Activated CD4-positive, alpha-beta T cell treated with anti-CD3 and anti-CD28 coated beads, Interleukin-2, amount 50 U/mL, for 16 hours (primary cell): ENCODE measurements around the gene PEX11B.
"Not testable (repeated sequence)": the region's sequence is repeated elsewhere in the genome, so short reads cannot be mapped to it uniquely, and the experiment has no call there.

Experiments
- DNase-seq: peaks from one replicate; pipeline ENCODE4 v3.0.0-alpha.2; 2020

Gene PEX11B

GRCh38 chr1:145951526-145951925 is 33.0 kb upstream of the PEX11B start:
- no peak for DNase-seq

- DNase-seq: no peak
These were observed 30.7 kb upstream of the PEX11B start for GRCh38 chr1:145949219-145949618.

- DNase-seq: no peak
These were observed 29.0 kb upstream of the PEX11B start for GRCh38 chr1:145947551-145947950.

GRCh38 chr1:145946477-145946986 is 28.0 kb upstream of the PEX11B start:
- DNase-seq: no peak

GRCh38 chr1:145944532-145944931 is 26.0 kb upstream of the PEX11B start:
- DNase-seq: no peak

- DNase-seq: no peak
These were observed 24.4 kb upstream of the PEX11B start for GRCh38 chr1:145942871-145943270.

GRCh38 chr1:145942405-145942804 is 23.9 kb upstream of the PEX11B start:
- DNase-seq: no peak

GRCh38 chr1:145937436-145937835 is 18.9 kb upstream of the PEX11B start:
- no peak for DNase-seq

- no peak for DNase-seq
These were observed 17.7 kb upstream of the PEX11B start for GRCh38 chr1:145936247-145936646.

- no peak for DNase-seq
These were observed 17.2 kb upstream of the PEX11B start for GRCh38 chr1:145935708-145936107.

- DNase-seq: peak; percentile 64
These were observed 14.0 kb upstream of the PEX11B start for GRCh38 chr1:145932522-145933009.

GRCh38 chr1:145927916-145928643 is 9.6 kb upstream of the PEX11B start:
- no peak for DNase-seq

GRCh38 chr1:145927063-145927886 is 8.8 kb upstream of the PEX11B start, which contains the start of gene RBM8A:
RBM8A (minus strand) TSS chr1:145927484; CDS start chr1:145927426, 58 bp downstream.
- DNase-seq: peak; percentile 98

- DNase-seq: peak; percentile 64
These were observed 8.2 kb upstream of the PEX11B start for GRCh38 chr1:145926686-145927062.

- DNase-seq: no peak
These were observed 3.7 kb upstream of the PEX11B start for GRCh38 chr1:145922266-145922665.

GRCh38 chr1:145920297-145920696 is 1.8 kb upstream of the PEX11B start:
- not testable (repeated sequence) for DNase-seq

- DNase-seq: no peak
These were observed 749 bp upstream of the PEX11B start for GRCh38 chr1:145918992-145919939.

- DNase-seq: no peak
These were observed 922 bp downstream of the PEX11B start for GRCh38 chr1:145917595-145917994.

GRCh38 chr1:145916745-145917144 is 1.8 kb downstream of the PEX11B start:
- no peak for DNase-seq

GRCh38 chr1:145912128-145912641 is 6.3 kb downstream of the PEX11B start:
- DNase-seq: no peak

- DNase-seq: no peak
These were observed 9.9 kb downstream of the PEX11B start for GRCh38 chr1:145908653-145909052.
